H7 (cell line): ENCODE data around the gene SV2C. TPM values are rescaled to one million over a fixed set of nuclear protein-coding genes. Genes with fewer than 3 reads are reported as not detected.
"Not testable (repeated sequence)": the region's sequence is repeated elsewhere in the genome, so short reads cannot be mapped to it uniquely, and the experiment has no call there.

Experiments
- DNase-seq: peaks from one replicate; pipeline ENCODE4 v3.0.0; 2012
- H3K27me3 ChIP-seq: 2 replicates; pipeline ENCODE4 v1.6.0; 2011; ENCODE audit warnings: mild to moderate bottlenecking, low read length; ENCODE audit not compliant: control insufficient read depth, insufficient read depth
- H3K36me3 ChIP-seq: replicated peaks from 2 replicates; pipeline ENCODE4 v1.5.1; 2011; ENCODE audit warnings: low read length; ENCODE audit not compliant: control insufficient read depth, insufficient read depth
- H3K4me3 ChIP-seq: 2 replicates; pipeline ENCODE4 v1.5.1; 2011; ENCODE audit warnings: low read depth, mild to moderate bottlenecking, control low read depth, low read length, moderate library complexity; ENCODE audit not compliant: insufficient read depth
- total RNA-seq: library from RNA; depleted of rRNA; stranded (reverse); fragments of >200 nt; shearing (Covaris generic); gene quantifications from 2 replicates; pipeline ENCODE4 v1.2.3, GENCODE V29; 2014; rRNA removed

The SV2C gene, protein sequence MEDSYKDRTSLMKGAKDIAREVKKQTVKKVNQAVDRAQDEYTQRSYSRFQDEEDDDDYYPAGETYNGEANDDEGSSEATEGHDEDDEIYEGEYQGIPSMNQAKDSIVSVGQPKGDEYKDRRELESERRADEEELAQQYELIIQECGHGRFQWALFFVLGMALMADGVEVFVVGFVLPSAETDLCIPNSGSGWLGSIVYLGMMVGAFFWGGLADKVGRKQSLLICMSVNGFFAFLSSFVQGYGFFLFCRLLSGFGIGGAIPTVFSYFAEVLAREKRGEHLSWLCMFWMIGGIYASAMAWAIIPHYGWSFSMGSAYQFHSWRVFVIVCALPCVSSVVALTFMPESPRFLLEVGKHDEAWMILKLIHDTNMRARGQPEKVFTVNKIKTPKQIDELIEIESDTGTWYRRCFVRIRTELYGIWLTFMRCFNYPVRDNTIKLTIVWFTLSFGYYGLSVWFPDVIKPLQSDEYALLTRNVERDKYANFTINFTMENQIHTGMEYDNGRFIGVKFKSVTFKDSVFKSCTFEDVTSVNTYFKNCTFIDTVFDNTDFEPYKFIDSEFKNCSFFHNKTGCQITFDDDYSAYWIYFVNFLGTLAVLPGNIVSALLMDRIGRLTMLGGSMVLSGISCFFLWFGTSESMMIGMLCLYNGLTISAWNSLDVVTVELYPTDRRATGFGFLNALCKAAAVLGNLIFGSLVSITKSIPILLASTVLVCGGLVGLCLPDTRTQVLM
- total RNA-seq = under 0.01 TPM in 1 of 2 replicates, not detected in the other

DNA sequence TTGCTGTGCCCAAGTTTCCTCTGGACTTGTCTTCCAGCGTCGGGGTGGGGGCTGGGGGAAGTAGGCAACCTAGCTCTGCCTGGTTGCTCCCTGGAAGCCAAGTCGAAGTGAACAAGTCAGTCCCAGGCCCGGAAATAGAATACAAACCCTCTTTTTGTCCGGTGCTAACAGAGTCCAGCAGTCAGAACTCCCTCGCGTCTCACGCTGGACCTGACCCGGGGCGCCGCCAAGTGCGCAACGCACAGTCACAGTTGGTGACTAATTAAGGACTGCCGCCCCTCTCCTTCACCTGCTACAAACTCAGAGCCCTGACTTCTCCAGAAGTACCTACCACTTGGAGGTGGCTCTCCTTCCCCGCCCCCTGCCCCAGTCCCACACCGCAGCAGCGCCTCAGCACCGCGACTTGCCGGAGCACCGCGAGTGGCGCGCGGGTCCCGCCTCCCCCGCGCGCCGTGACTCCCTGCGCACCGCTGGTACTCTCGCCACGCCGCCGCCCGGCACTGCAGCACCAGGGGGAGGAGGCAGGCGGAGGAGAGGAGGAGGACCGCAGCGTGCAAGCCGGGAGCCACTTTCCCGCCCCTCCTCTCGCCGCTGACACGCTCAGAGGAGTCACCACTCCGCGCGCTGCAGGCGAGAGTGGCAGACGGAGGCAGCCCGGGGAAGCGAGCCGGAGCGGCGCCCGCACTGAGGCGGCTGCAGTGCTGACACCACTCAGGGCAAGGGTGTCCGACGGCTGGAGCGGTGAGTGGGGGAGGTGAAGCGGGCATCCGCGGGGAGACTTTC, at the start of gene SV2C:
Gene SV2C, plus strand, starts transcription at position 612 of the 783 bp plus-strand sequence. CDS start 48,368 bp downstream, outside the sequence.
- peak within 1 kb of the TSS; percentile 57 for H3K4me3 ChIP-seq
- H3K27me3 ChIP-seq = peaks cover 75% of the 10 kb centered on the region
- H3K36me3 ChIP-seq = no peaks in the 10 kb centered on the region
- DNase-seq = peak; percentile 81

DNA sequence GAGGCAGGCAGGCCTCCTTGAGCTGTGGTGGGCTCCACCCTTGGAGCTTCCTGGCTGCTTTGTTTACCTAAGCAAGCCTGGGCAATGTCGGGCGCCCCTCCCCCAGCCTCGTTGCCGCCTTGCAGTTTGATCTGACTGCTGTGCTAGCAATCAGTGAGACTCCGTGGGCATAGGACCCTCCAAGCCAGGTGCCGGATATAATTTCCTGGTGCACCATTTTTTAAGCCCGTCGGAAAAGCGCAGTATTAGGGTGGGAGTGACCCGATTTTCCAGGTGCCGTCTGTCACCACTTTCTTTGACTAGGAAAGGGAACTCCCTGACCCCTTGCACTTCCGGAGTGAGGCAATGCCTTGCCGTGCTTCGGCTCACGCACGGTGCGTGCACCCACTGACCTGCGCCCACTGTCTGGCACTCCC, 45.4 kb upstream of the SV2C start:
- H3K36me3 ChIP-seq, H3K27me3 ChIP-seq, DNase-seq: not testable (repeated sequence)
- H3K4me3 ChIP-seq = peak overlapping the region; percentile 35

DNA sequence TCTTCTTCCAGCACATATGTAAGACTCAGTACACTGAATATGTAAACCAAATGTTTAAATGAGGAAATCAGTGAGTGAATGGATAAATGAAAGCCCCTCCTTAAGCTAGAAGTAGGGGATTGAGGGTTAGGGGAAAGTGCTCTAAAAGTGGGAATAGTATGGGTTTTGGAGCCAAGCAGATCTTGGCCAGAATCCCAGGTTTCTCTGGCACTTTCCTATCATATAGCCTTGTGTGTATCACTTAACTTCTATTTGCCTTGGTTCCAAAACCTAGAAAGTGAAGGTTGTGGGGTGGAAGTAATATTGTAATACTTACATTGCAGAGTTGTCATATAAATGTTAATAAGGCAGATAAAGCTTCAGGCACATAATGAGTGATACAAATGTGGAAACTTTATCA, 45.0 kb upstream of the SV2C start:
- Histone ChIP-seq H3K27me3 (no peaks in the 10 kb centered on the region; the same call in 1 of the 2 replicates), H3K4me3 (peak overlapping the region; percentile 35), H3K36me3 (no peaks in the 10 kb centered on the region)
- DNase-seq = no peak

DNA sequence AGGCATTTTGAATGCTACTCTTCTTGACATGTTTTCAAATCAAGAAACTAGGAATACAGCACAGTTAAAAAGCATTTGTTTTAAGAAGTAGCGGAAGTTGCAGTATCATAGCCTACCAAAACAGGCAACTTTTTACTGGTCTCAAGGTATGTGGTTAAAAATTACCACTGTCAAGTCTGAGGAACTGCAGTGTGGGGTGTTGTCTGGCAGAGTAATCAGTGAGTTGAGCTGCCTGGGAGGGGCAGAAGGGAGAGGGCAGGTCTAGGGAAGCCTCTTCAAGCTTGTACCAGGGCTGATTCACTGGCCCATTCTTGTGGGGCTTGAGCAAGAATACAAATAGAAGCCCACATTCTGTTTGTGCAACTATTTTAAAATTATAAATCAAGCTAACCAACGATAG, 42.4 kb upstream of the SV2C start:
- no peak overlapping the region for H3K4me3 ChIP-seq
- no peaks in the 10 kb centered on the region; the same call in 1 of the 2 replicates for H3K27me3 ChIP-seq
- no peaks in the 10 kb centered on the region for H3K36me3 ChIP-seq
- no peak for DNase-seq

DNA sequence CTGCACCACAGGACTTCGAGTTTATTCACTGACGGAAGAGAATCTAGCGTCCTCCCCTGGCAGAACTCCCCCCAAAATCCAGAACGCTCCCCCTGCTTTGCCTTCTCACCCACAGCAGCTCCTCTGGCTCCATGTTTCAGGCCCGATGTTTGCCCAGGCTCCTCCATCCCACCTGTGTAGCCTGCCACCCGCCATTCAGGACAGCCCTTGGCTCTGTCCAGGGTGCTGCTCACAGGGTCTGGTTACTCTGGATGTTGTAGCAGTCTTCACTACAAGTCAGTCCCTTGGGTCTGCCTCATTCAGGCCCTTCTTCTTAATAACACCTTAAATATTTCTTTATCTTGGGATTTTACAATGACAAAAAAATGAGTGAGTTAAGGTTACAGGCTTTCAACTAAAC, 41.3 kb upstream of the SV2C start:
- H3K27me3 ChIP-seq = no peaks in the 10 kb centered on the region; the same call in 1 of the 2 replicates
- peak; percentile 52 for DNase-seq
- no peaks in the 10 kb centered on the region for H3K36me3 ChIP-seq
- H3K4me3 ChIP-seq = no peak overlapping the region

DNA sequence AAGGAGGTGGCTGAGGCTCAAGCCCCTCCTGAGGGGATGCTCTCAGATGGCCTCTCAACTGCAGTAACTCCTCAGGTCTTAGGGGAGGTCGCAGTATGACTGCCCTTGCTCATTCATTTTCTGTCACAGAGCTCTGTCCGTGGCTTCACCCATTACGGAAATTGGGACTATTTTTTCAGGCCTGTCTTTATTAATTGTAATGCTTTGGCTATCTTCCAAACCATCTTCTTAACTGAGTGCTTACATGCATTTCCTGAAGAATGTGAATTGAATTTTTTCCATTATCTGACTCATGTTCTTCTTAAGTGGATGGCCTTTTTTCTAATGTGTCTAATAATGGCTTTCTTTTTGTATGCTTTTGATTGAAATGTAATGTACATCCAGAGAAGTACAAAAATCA, 36.4 kb upstream of the SV2C start:
- Histone ChIP-seq H3K27me3 (no peaks in the 10 kb centered on the region), H3K4me3 (no peak overlapping the region), H3K36me3 (no peaks in the 10 kb centered on the region)
- DNase-seq = no peak

DNA sequence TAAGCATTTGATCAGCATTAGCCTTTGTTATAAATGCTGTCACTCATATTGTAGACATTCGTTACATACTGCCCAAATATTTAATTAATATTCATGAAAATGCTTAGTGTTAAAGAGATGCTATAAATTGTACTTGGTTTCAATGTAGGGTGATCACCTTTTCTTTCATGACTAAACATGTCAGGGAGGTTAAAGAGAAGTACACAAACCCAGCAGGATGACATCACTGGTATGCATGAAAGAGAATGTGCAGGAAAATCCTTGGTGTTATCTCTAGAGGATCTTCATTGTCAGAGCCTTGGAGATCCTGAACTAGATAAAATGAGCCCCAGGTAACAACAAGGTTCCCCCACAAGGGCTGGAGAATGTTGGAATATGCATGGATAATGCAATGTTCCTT, 33.0 kb upstream of the SV2C start:
- no peak overlapping the region for H3K4me3 ChIP-seq
- DNase-seq = no peak
- H3K36me3 ChIP-seq = no peaks in the 10 kb centered on the region
- no peaks in the 10 kb centered on the region for H3K27me3 ChIP-seq

DNA sequence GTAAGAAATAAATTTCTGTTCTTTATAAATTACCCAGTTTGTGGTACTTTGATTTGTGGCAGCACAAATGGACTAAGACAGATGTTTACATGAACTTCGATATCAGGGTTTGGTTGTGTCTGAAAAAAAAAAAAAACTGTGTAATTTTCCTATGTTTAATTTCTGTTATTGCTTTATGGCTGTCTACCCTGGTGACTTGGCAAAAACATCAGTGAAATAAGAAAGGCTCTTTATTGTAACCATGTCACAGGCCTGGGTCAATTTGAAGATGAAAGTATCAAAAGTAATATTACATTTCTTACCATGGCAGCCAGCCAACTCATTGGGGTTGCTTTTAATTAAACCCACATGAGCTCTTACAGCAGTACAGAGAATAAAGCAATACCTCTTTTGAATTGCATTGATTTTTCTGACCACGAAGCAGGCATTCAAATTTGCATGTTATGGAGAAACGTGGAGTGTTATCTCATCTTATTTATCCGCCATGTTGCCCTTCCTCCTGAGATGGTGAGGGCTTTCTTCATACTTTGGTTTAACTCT, 20.6 kb upstream of the SV2C start:
- Histone ChIP-seq H3K4me3 (no peak overlapping the region), H3K27me3 (no peaks in the 10 kb centered on the region), H3K36me3 (no peaks in the 10 kb centered on the region)
- no peak for DNase-seq

DNA sequence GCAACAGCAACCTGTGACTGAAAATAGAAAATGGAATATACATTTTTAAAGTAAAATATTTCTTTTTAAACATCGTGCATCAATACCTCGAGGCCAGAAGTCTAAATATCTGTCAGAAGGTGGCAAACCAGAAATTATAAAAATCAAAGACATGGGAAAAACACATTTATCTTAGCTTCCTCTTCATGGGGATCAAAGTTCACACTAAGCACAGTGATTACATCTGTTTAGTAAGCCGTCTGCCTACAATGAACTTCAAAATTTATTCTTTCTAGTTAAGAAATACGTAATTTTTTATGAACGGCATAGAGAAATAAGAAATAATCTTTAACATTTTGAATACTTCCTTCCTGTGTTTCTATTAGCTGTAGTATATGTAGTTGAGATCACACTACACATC, 17.9 kb upstream of the SV2C start:
- no peaks in the 10 kb centered on the region for H3K36me3 ChIP-seq
- H3K4me3 ChIP-seq = no peak overlapping the region
- no peak for DNase-seq
- H3K27me3 ChIP-seq = no peaks in the 10 kb centered on the region; the same call in 1 of the 2 replicates

DNA sequence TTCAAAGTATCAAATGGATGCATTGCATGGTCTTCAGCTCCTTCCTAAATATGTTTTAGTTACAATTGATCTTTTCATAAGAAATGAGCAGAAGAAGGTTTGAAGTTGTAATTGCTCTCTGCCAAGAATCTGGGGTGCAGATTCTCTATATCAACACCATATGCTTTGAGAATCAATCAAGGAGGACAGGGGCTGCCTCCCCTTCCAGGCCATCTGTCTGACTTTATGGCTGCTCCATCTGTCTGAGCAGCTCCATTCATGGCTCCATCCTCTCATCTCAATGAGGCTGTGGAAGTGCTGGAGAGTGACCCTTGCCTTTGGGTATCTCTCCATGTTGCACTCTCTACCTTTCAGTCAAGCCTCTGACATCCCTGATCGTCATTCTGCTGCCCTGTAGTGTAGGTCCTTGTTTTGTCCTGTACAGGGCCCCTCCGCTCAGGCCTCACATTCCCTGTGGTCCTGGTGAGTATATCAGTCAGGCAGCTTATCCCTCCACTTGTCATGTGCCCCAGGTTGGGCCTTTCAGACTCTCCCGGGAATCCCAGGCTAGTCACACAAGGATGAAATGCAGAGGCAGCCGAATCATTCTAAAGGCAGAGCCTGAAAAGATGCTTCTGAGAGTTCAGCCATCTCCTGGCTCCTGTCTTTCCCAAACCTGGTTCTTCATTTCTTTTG, 14.0 kb upstream of the SV2C start:
- no peak overlapping the region for H3K4me3 ChIP-seq
- H3K27me3 ChIP-seq = no peaks in the 10 kb centered on the region; the same call in 1 of the 2 replicates
- no peak for DNase-seq
- H3K36me3 ChIP-seq = no peaks in the 10 kb centered on the region

DNA sequence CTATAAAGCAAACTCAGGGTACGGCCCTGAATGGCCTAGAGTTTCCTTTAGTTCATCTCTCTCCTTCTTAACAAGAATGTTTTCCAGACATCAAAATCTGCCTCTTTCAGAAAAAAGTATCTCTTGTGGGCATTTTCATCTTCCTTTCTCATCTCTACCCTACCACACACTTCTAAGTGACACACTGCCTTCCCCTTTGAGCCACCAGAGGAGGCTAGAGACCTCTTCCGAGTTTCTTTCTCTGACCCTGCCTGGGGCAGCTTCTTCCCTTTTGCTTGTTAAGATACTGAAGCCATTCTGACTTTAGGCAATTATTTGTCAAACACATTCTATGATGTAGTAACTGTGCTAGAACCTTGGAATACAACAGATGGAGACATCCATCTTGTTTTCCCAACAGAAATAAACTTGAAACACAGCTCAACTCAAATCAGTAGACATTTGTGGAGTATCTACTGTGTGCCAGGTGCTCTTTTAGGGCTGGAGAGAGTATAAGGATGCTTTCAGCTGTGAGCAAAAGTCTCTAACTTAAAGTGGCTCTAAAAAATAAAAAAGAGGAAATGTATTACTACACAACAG, 8.6 kb upstream of the SV2C start:
- DNase-seq = peak; percentile 71
- Histone ChIP-seq H3K4me3 (no peak overlapping the region), H3K27me3 (peaks cover 5% of the 10 kb centered on the region), H3K36me3 (no peaks in the 10 kb centered on the region)

DNA sequence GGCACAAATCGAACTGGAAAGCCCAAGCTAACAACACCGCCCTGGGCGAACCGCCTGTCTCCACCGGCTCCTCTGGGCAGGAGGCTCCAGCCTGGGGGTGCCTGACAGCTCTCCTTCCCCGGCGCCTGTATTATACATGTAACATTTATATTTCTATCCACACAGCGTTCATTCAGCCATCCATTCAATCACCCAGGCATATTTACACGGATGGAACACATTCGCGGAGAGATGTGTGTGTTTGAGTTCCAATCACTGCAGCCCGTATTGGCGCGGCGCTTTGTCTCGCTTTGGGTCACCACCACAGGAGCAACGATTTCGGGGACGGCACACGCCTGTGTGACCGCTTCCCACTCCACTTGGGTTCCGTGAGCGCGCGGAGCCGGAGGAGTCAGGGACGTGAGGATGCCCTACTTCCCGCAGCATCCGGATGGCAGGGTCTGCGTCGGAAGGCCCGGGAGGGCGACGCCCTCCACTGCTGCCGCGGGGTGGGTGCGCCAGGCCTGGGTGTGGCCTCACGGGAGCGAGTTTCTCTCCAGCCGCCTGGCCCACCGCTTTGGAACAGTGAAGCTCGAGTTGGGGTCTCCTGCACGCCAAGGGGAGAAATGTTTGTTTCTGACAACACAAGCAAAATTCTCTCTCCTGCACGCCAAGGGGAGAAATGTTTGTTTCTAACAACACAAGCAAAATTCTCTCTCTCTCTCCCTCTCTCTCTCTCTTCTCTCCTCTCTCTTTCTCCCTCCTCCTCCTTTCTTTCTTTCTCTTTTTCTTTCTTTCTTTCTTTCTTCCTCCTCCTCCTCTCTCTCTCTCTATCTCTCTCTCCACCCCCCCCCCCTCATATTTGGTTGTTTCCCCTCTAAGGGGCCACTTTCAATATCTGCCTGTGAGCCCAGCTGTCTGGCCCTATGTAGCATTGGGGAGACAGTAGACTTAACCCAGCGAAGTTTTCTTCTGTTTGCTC, 1.1 kb upstream of the SV2C start:
- DNase-seq = peak; percentile 68
- H3K4me3 ChIP-seq = peak overlapping the region; percentile 57
- no peaks in the 10 kb centered on the region for H3K36me3 ChIP-seq
- peaks cover 72% of the 10 kb centered on the region for H3K27me3 ChIP-seq
